Esophagus squamous epithelium (tissue), 4 donors: ENCODE measurements around the gene UTP20.

Experiments used
- CTCF ChIP-seq, 6 experiments: fragments of 450-650 bp in 4 of 6; fragments of 200-600 bp in 2 of 6; sonication (generic) in 2 of 6; IDR thresholded peaks; one replicate each; pipeline ENCODE4 v1.5.1; 2016 to 2019; ENCODE audit warnings: antibody characterized with exemption in 6 of 6, mild to moderate bottlenecking in 4 of 6, moderate library complexity in 4 of 6
- POLR2A ChIP-seq, 4 donors: fragments of 450-650 bp; IDR thresholded peaks; one replicate each; pipeline ENCODE4 v1.6.1; 2017; ENCODE audit warnings: antibody characterized with exemption in 4 of 4, mild to moderate bottlenecking in 4 of 4, moderate library complexity in 3 of 4

- TF ChIP-seq CTCF (IDR thresholded peaks at IDR 0.05): no peak
- TF ChIP-seq POLR2A (IDR thresholded peaks at IDR 0.05): no peak
These were observed 45.7 kb downstream of the UTP20 start for GRCh38 chr12:101325590-101325989.
